Retinal pigment epithelial cell (primary cell): ENCODE results near the gene LINC01488.
A peak's percentile ranks its signal among the peaks of the same experiment; 100 is the strongest.

Experiments
- DNase-seq: peaks from one replicate; pipeline ENCODE4 v3.0.0-alpha.2; 2010; ENCODE audit warnings: low read depth
- H3K4me3 ChIP-seq: 2 replicates; pipeline ENCODE4 v1.5.1; 2011; ENCODE audit warnings: mild to moderate bottlenecking, low read length, control low read depth, moderate library complexity
- TF ChIP-seq, protein P1 (sequence below): conservative IDR thresholded peaks from 2 replicates; pipeline ENCODE4 v1.5.1; 2011; ENCODE audit warnings: low read depth, low read length, control low read depth, inconsistent platforms

LINC01488 gene

DNA sequence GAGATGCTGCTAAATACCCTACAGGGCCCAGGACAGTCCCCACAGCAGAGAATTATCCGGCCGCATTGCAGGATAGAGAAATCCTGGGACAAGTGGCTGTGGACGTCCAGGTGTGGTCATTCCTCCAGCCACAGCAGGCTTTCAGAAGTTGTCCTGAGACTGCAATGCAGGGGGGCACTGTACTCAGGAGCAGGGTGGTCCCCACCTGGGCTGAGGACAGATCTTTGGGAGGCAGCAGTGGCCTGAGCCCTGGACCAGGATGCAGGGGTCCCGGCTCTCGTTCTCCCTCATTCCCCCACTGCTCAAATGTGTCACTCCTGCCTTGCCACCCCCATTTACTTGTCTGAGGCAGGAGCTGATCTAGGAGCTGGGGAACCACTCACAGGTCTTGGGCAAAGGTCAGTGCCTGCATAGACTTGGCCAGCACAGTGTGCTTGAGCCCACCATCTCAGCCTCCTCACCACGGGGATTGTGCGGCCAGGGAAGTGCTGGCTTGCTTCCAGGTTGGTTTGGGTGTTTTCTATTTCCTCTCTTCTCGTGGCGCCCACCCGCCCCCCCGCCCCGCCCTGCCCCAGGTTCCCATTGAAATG, 15.3 kb downstream of the LINC01488 start:
- no peak for DNase-seq
- TF ChIP-seq, protein P1, sequence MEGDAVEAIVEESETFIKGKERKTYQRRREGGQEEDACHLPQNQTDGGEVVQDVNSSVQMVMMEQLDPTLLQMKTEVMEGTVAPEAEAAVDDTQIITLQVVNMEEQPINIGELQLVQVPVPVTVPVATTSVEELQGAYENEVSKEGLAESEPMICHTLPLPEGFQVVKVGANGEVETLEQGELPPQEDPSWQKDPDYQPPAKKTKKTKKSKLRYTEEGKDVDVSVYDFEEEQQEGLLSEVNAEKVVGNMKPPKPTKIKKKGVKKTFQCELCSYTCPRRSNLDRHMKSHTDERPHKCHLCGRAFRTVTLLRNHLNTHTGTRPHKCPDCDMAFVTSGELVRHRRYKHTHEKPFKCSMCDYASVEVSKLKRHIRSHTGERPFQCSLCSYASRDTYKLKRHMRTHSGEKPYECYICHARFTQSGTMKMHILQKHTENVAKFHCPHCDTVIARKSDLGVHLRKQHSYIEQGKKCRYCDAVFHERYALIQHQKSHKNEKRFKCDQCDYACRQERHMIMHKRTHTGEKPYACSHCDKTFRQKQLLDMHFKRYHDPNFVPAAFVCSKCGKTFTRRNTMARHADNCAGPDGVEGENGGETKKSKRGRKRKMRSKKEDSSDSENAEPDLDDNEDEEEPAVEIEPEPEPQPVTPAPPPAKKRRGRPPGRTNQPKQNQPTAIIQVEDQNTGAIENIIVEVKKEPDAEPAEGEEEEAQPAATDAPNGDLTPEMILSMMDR: no peak
- H3K4me3 ChIP-seq: no peak overlapping the region

DNA sequence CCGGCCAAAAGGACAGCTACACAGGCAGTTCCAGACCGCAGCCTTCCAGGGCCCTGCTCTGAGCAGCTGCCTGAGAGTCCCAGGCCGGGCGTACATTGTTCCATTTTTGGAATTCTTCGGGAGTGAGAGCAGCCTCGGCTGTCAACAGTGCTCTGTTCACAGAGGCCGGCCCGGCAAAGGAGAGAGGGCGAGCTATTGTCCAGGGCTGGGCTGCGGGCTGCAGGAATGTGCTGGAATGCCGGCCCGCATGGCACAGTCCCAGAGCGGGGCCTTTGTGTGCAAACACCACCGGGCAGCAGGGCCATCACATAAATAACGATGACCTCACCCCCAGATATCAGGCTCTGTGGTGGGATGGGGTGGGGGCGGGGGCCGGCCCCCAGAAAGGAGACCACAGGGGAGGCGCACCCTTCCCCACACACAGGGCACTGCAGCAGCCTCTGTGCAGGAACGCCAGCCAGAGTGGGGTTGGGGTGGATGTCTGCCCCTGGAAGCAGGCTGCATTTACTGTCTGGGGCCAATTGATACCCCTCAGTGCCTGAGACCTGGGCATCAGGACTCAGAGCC, 15.8 kb downstream of the LINC01488 start:
- TF ChIP-seq, protein P1: no peak
- no peak overlapping the region for H3K4me3 ChIP-seq
- peak; percentile 92 for DNase-seq

DNA sequence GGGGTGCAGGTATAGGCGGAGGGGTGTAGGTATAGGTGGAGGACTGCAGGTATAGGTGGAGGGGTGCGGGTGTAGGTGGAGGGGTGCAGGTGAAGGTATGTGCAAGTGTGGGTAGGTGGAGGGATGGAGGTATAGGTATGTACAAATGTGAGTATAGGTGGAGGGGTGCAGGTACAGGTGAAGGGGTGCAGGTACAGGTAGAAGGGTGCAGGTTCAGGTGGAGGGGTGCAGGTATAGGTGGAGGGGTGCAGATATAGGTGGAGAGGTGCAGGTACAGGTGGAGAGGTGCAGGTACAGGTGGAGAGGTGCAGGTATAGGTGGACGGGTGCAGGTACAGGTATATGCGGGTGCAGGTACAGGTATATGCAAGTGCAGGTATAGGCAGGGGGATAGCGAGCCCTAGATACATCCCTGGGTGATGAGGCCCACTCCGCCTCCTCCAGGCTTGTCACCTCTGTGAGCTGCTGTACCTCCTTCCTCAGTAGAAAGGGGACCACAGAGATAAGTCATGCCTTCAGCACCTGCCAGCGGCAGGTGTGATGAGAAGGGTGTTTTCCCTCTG, 17.2 kb downstream of the LINC01488 start:
- no peak for DNase-seq
- H3K4me3 ChIP-seq: no peak overlapping the region
- TF ChIP-seq, protein P1: no peak

DNA sequence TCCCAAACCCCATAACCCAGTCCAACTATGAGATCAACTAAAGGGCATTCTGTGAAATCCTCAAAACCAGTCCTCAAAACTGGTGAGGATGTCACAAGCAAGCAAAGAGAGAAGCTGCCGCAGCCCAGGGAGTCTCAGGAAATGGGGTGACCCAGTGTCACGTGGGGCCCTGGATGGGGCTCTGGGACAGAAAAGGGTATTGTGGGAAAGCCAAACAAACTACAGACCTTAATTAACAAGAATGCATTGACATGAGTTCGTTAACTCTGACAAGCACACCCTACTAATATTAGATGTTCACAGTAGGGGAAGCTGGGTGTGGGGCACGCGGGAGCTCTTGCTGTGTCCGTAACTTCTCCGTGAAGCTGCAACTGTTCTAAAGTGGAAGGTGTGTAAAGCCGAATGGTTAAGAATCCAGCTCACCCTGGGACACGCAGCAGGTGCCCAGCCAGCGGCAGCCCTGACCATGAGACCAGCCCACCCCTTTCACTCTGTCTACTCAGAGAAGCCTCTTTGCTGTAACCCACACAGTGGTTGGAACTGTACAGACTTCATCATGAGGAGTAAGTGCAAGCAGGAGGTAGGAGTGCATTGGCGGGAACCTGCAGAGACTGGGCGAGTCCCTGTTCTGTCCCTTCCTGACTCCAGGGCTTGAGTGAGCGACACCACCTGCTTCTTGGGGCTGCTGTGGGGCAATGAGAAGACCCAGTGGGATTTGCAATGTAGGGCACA, 17.9 kb downstream of the LINC01488 start:
- TF ChIP-seq, protein P1: no peak
- no peak for DNase-seq
- no peak overlapping the region for H3K4me3 ChIP-seq

DNA sequence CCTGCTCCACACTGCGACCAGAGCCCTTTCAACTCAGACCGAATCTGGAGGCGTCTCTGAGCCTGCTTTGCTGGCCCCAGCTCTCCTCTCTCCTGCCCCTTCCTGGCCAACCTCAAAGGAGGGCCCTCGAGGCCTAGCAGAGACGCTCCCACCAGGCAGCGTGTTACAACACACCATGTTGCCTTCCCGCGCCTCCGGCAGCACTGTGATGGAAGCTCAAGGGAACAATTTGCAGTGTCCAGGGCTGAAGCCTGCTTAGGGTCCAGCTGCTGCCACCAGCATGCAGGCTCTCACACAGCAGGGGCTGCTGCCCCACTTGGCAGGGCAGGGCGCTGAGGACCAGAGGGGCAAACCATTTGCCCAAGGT, 18.4 kb downstream of the LINC01488 start:
- TF ChIP-seq, protein P1: no peak
- H3K4me3 ChIP-seq: no peak overlapping the region
- no peak for DNase-seq

DNA sequence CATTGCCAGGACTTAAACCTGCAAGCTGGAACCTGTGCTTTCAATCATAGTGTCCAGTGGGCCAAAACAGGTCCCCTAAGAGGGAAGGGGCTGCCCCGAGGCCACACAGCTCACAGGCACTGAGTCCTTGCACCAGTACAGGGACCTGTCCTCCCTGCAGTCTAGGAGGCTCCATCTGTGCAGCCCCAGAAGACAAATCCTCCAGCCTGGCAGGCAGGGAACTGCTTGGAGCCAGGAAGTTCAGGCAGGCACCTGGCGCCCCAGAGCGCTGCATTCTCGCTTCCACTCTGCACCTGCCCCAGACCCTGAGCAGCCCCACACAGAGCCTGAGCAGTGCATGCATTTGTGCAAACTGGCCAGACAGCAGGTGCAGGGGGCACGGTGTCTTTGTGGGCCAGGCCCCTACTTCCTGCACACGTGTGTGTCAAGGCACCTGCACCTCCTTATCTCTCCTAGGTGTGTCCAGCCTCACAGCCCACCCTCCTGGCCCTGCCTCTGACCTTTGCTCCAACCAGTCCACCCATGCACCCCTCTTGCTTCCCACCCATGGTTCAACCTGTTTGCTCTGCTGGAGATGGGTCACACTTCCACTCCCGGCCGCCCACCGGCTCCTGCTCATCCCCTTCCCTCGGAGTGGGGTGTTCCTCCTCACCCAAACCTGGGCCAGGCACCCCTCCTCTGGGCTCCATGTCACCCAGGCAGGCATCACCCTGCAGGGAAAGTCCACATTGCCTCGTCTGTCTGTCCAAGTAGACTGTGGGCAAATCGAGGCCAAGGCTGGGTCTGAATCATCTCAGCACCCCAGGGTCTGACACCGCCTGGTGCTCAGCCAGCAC, 19.0 kb downstream of the LINC01488 start:
- TF ChIP-seq, protein P1: no peak
- no peak overlapping the region for H3K4me3 ChIP-seq
- no peak for DNase-seq
